LNCAP (cell line): ENCODE measurements around the gene MUC13.

Experiments used
- CTCF ChIP-seq: fragments of 450-650 bp; IDR thresholded peaks from 2 replicates; pipeline ENCODE4 v1.5.1; 2017; ENCODE audit warnings: mild to moderate bottlenecking

Gene MUC13

GRCh38 chr3:124895756-124896155 is 38.8 kb downstream of the MUC13 start:
- TF ChIP-seq CTCF: no peak

- TF ChIP-seq CTCF: no peak
Measured at GRCh38 chr3:124893526-124893925, 41.0 kb downstream of the MUC13 start.

- TF ChIP-seq CTCF: no peak
Measured at GRCh38 chr3:124890573-124891190, 43.9 kb downstream of the MUC13 start.

- no peak for TF ChIP-seq CTCF
Measured at GRCh38 chr3:124888482-124889441, 45.8 kb downstream of the MUC13 start.

GRCh38 chr3:124887932-124888298 is 46.6 kb downstream of the MUC13 start:
- no peak for TF ChIP-seq CTCF

- no peak for TF ChIP-seq CTCF
Measured at GRCh38 chr3:124887177-124887931, 47.2 kb downstream of the MUC13 start, which contains the start of gene ITGB5. TSS of gene ITGB5 (minus strand) at chr3:124887365. CDS start at chr3:124887000, 365 bp downstream.
